HG02970 (cell line): ENCODE results near the gene SMYD2.

Experiments
- ATAC-seq: cut with Tn5 transposase; IDR thresholded peaks from one replicate; pipeline ENCODE4 v1.9.1; 2021; ENCODE audit warnings: mild to moderate bottlenecking, moderate library complexity, moderate number of reproducible peaks; ENCODE audit not compliant: unreplicated experiment, low FRiP score

The SMYD2 gene

DNA sequence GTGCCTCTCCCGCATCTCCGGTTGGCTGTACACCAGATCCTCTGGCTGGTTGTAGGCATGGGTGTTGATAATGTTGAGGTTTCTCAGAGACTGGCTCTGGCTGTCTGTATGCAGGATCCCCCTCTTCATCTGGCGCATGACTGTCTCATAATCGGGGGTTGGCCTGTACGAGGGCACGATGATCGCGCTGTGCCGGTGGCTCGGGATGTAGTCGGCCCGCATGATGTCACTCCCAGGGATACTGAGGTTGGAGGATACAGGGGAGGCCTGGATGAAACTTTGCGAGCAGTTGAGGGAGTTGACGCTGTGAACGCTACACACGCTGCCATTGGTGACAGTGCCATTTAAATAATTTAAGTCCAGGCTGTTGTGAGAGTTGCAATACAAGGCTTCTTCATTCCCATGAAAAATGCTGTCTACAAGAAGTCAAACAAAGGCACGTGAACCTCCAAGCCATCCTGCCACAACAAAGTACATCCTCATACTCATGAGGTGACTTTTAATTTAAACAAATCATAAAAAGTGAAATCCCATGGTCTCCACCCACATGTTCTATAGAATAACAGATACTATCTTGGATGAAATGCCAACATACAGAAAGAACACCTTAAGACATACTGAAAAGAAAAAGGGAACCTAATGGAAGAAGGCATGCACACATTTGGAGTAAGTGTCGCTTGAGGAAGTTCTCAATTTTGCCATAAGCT lies 103.6 kb downstream of the SMYD2 start:
- ATAC-seq = no peak

DNA sequence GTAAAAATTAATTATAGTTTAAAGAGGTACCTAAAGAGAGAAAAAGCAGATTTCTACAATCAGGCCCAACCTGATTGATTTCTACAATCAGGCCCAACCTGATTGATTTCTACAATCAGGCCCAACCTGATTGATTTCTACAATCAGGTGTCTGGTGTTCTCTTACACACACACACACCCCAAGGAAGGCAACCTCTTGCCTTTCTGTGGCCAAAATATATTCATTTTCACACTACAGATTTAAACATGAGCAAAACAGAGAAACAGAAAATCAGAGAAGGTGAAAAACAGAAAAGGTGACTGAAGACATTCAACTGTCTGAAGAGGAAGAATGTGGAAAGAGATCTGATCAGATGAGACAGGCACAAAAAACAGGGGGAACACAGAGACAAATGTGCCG lies 104.5 kb downstream of the SMYD2 start:
- no peak for ATAC-seq

DNA sequence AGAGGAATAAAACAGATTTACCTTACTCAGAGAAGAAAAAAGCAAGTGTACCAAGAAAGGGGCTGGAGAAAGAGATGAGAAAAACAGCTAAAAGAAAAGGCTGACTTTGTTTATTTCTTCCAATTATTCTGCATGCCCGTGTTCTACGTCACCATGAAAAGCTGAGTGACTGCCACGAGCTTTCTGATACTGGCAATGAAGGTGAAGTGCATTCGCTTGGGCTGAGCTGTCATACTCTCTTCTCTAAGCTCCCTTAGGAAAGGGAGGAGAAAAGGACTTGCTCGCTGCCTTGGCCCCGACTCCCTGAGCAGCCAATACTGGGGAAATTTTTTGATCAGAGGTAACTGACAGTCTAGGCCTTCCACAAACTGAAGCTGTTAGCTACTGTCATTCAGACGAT lies 105.4 kb downstream of the SMYD2 start:
- no peak for ATAC-seq
